Nephron progenitor cell (in vitro differentiated cells): Measurements from ENCODE around the gene ETF1.

Experiments used
- DNase-seq: peaks from one replicate; pipeline ENCODE4 v3.0.0; 2021
- H3K27ac Mint-ChIP-seq: 2 replicates; pipeline ENCODE4 v1.8.0; 2021; ENCODE audit warnings: mild to moderate bottlenecking, moderate library complexity, mixed read lengths
- H3K27me3 Mint-ChIP-seq: 2 replicates; pipeline ENCODE4 v1.8.0; 2021; ENCODE audit warnings: mild to moderate bottlenecking, low read depth, mixed read lengths; ENCODE audit not compliant: poor library complexity
- H3K36me3 Mint-ChIP-seq: 2 replicates; pipeline ENCODE4 v1.8.0; 2021; ENCODE audit warnings: low read depth, mixed read lengths
- H3K4me1 Mint-ChIP-seq: 2 replicates; pipeline ENCODE4 v1.8.0; 2021; ENCODE audit warnings: mixed read lengths
- H3K4me3 Mint-ChIP-seq: 2 replicates; pipeline ENCODE4 v1.8.0; 2021; ENCODE audit warnings: mild to moderate bottlenecking, moderate library complexity, mixed read lengths
- H3K9me3 Mint-ChIP-seq: 2 replicates; pipeline ENCODE4 v1.8.0; 2021; ENCODE audit warnings: mild to moderate bottlenecking, moderate library complexity, mixed read lengths
- TF ChIP-seq, protein P1 (sequence below): fragments of 200-600 bp; sonication (generic); IDR thresholded peaks from 2 replicates; pipeline ENCODE4 v1.5.0; 2021; ENCODE audit warnings: antibody characterized with exemption

ETF1 gene

DNA sequence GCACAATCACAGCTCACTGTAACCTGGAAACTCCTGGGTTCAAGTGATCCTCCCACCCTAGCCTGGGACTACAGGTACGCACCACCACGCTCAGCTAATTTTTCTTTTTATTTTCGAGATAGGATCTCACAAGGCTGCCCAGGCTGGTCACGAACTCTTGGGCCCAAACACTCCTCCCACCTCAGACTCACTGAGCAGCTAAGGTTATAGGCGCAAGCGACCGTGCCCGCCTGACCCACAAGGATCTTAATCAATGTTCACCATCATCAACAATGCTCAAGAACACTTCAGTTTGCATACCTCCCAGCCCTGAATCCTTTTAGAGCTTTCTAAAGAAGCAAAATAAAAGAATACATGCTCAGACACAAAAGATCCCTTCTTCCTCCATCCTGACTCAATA, 13.2 kb downstream of the ETF1 start:
- no peak overlapping the region for H3K4me3 Mint-ChIP-seq
- H3K9me3 Mint-ChIP-seq, result no peaks in the 10 kb centered on the region
- peaks cover 58% of the 10 kb centered on the region for H3K36me3 Mint-ChIP-seq
- H3K4me1 Mint-ChIP-seq, result peaks cover 13% of the 10 kb centered on the region
- peaks cover 6% of the 10 kb centered on the region for H3K27me3 Mint-ChIP-seq
- no peak for DNase-seq
- H3K27ac Mint-ChIP-seq, result peak overlapping the region; percentile 91
- TF ChIP-seq, protein P1, sequence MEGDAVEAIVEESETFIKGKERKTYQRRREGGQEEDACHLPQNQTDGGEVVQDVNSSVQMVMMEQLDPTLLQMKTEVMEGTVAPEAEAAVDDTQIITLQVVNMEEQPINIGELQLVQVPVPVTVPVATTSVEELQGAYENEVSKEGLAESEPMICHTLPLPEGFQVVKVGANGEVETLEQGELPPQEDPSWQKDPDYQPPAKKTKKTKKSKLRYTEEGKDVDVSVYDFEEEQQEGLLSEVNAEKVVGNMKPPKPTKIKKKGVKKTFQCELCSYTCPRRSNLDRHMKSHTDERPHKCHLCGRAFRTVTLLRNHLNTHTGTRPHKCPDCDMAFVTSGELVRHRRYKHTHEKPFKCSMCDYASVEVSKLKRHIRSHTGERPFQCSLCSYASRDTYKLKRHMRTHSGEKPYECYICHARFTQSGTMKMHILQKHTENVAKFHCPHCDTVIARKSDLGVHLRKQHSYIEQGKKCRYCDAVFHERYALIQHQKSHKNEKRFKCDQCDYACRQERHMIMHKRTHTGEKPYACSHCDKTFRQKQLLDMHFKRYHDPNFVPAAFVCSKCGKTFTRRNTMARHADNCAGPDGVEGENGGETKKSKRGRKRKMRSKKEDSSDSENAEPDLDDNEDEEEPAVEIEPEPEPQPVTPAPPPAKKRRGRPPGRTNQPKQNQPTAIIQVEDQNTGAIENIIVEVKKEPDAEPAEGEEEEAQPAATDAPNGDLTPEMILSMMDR, result no peak

DNA sequence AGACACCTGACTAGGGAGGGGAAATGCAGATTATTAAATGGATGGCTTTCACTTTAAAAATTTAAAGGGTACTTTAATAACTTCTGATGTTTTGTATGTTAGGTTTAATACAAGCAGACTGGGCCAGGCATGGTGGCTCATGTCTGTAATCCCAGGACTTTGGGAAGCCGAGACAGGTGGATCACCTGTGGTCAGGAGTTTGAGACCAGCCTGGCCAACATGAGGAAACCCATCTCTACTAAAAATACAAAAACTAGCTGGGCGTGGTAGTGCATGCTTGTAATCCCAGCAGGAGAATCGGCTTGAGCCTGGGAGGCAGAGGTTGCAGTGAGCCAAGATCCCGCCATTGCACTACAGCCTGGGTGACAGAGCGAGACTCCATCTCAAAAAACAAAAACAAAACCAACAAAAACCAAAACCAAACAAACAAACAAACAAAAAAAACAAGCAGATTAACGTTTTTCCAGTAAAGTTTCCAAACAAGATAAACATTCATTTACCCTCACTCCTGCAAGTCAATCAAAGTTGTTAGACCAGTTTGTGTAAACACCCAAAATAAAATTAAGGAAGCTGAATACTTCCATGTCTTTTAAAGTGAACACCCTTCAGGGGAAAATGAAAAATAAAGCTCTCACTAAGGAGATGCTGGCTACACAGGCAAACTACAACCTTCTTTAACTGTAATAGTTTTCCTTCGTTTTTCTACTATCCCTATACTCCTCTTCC, 14.1 kb downstream of the ETF1 start:
- H3K36me3 Mint-ChIP-seq, result peaks cover 52% of the 10 kb centered on the region
- H3K27me3 Mint-ChIP-seq, result peaks cover 6% of the 10 kb centered on the region
- peak overlapping the region; percentile 34 for H3K27ac Mint-ChIP-seq
- H3K4me1 Mint-ChIP-seq, result peaks cover 13% of the 10 kb centered on the region
- TF ChIP-seq, protein P1, result no peak
- no peaks in the 10 kb centered on the region for H3K9me3 Mint-ChIP-seq
- no peak overlapping the region for H3K4me3 Mint-ChIP-seq
- DNase-seq, result no peak

DNA sequence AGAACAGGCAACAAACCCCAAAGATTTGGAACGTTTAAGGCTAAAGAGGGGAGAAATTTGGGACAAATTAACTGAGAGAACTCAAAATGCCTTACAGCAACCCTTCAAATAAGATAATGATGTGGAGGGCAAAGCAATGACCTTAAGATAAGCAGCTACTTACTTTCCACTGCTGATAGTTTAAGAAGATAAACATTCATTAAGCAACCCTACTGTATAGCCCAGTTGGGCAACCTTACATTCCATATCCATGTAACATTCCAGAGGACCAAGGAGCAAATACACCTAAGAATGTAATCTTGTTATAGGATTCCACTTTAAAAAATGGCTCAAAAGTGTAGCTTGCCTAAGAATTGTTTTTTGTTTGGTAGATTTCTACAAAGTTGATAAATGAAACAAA, 14.8 kb downstream of the ETF1 start:
- H3K9me3 Mint-ChIP-seq, result no peaks in the 10 kb centered on the region

DNA sequence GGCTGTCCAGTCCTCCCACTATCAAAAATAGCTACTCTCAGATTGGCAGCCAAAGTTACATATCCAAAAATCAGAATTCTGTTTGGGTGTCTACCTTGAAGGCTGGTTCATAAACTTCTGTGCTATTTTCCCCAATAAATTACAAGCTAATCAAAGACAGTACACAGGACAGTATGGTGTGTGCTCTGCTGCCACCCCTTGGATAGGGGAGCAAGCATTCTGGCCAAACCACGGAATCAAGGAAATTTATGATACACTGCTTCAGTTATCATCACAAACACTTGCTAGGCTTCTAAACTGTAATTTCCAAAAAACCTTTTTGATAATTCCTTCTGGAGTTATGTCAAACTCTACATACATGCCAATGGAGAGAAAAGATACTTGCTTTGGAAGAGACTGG, 15.9 kb downstream of the ETF1 start:
- H3K36me3 Mint-ChIP-seq, result peaks cover 46% of the 10 kb centered on the region
- no peak overlapping the region for H3K4me3 Mint-ChIP-seq
- TF ChIP-seq, protein P1, result no peak
- peaks cover 5% of the 10 kb centered on the region for H3K27me3 Mint-ChIP-seq
- no peaks in the 10 kb centered on the region for H3K9me3 Mint-ChIP-seq
- H3K27ac Mint-ChIP-seq, result no peak overlapping the region
- peaks cover 12% of the 10 kb centered on the region for H3K4me1 Mint-ChIP-seq
- DNase-seq, result no peak

More for the DNA sequence above, 14.8 kb downstream of the ETF1 start:
- TF ChIP-seq, protein P1, result no peak
- peak overlapping the region; percentile 40 for H3K27ac Mint-ChIP-seq
- peaks cover 13% of the 10 kb centered on the region for H3K4me1 Mint-ChIP-seq
- H3K27me3 Mint-ChIP-seq, result peaks cover 6% of the 10 kb centered on the region
- no peak for DNase-seq
- H3K36me3 Mint-ChIP-seq, result peaks cover 49% of the 10 kb centered on the region
- H3K4me3 Mint-ChIP-seq, result no peak overlapping the region

DNA sequence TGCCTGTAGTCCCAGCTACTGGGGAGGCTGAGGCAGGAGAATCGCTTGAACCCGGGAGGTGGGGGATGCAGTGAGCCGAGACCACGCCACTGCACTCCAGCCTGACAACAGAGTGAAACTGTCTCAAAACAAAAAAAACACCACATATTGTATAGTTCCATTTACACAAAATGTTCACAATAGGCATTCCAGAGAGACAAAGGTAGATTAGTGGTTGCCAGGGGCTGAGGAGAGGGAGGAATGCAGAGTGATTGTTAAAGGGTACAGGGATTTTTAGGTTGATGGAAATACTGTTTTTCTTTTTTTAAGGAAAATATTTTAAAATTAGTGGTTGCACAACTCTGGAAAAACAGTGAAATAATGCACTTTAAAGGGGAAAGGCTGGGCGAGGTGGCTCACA, 19.6 kb downstream of the ETF1 start:
- Mint-ChIP-seq H3K27me3 (peaks cover 3% of the 10 kb centered on the region), H3K4me1 (peaks cover 5% of the 10 kb centered on the region), H3K36me3 (peaks cover 36% of the 10 kb centered on the region), H3K27ac (peak overlapping the region; percentile 93), H3K9me3 (no peaks in the 10 kb centered on the region), H3K4me3 (no peak overlapping the region)
- no peak for DNase-seq
- TF ChIP-seq, protein P1, result no peak

DNA sequence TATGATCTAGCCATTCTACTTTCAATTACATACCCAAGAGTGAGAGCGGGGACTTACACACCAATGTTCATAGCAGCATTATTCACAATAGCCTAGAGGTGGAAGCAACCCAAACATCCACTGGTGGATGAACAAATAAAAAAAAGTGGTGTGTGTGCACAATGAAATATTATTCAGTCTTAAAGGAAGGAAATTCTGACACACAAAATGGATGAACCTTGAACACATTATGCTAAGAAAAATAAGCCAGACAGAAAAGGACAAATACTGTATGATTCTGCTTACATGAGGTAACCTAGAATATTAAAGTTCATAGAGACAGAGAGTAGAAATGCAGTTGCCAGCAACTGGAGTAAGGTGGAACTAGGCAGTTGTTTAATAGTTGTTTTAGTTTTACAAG, 22.1 kb downstream of the ETF1 start:
- peaks cover 56% of the 10 kb centered on the region for H3K36me3 Mint-ChIP-seq
- TF ChIP-seq, protein P1, result no peak
- H3K9me3 Mint-ChIP-seq, result no peaks in the 10 kb centered on the region
- no peak for DNase-seq
- peaks cover 5% of the 10 kb centered on the region for H3K4me1 Mint-ChIP-seq
- H3K27ac Mint-ChIP-seq, result no peak overlapping the region
- no peaks in the 10 kb centered on the region for H3K27me3 Mint-ChIP-seq
- H3K4me3 Mint-ChIP-seq, result no peak overlapping the region
